NT2/D1 (cell line): ENCODE results near the gene LRRIQ4.

Experiments used
- SUZ12 ChIP-seq: IDR thresholded peaks from 2 replicates; pipeline ENCODE4 v1.6.1; 2011; ENCODE audit not compliant: insufficient read length, insufficient read depth; ENCODE audit errors: extremely low read depth
- YY1 ChIP-seq: IDR thresholded peaks from 2 replicates; pipeline ENCODE4 v1.6.1; 2011; ENCODE audit not compliant: insufficient read length, insufficient read depth
- ZNF274 ChIP-seq: IDR thresholded peaks from 2 replicates; pipeline ENCODE4 v1.6.1; 2011; ENCODE audit warnings: mild to moderate bottlenecking, low read depth, low read length

DNA sequence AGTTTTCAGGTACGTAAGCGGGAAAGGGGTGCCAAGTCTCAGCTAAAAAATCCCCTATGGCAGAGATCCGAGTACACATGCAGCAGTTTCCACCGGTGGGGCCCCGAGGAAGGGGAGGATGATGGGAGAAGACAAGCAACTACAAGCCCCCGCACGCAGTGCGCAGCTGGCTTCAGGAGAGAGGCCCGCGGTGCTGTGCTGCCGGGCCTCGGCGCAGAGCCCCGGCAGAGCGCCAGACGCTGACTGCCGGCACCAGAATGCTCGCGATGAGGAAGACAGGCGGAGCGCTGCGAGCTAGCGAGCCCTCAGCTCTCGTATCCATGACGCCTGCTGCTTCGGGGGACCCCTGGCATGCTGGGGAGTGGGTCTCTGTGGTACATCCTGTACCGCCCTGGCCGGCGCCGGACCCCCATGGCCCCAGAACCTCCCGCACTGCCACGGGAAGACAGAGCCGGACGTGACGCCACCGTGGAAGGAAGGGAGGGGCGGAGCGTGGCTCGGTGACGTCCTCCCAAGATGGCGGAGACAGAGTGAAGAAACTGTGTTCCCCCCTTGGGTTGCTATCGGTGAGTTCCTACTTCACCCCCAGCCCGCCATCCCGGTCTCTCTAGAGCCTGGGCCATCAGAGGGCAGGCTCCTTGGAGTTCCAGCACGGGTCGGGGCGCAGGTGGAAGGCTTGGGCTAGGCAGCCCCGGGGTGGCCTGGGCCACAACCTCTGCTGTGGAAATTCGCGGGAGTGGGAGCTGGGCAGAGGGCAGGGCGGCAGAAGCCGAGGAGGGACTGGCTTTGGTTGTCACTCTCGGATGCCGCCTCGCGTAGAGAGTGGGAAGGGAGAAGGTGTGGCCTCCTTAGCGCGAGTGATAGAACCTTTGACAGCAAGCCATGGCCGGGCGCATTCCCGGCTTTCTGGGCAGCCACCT is 39.5 kb upstream of the LRRIQ4 start, which contains the start of gene MYNN:
- TF ChIP-seq YY1 (peak; percentile 91), SUZ12 (no peak), ZNF274 (no peak)
